Activated CD8-positive, alpha-beta memory T cell treated with anti-CD3 and anti-CD28 coated beads for 1 hour (primary cell): ENCODE data around the gene EMC1.
"Not testable (repeated sequence)": the region's sequence is repeated elsewhere in the genome, so short reads cannot be mapped to it uniquely, and the experiment has no call there.

Experiments
- DNase-seq, 2 donors: peaks; one replicate each; pipeline ENCODE4 v3.0.0-alpha.2; 2020; ENCODE audit warnings: low read depth in 1 of 2; ENCODE audit errors: extremely low read depth in 1 of 2

Gene EMC1

GRCh38 chr1:19220080-19220846, 31.1 kb downstream of the EMC1 start:
- no peak for DNase-seq

- DNase-seq = no peak
Observed at GRCh38 chr1:19219451-19219850, 31.9 kb downstream of the EMC1 start.

GRCh38 chr1:19216585-19216984, 34.7 kb downstream of the EMC1 start:
- not testable (repeated sequence) for DNase-seq

- no peak for DNase-seq
Observed at GRCh38 chr1:19213580-19213979, 37.7 kb downstream of the EMC1 start.

- no peak for DNase-seq
Observed at GRCh38 chr1:19212167-19212566, 39.2 kb downstream of the EMC1 start.

- no peak for DNase-seq
Observed at GRCh38 chr1:19210772-19211549, 40.4 kb downstream of the EMC1 start.

GRCh38 chr1:19209990-19210771, 41.1 kb downstream of the EMC1 start, which contains the start of gene UBR4:
UBR4 (minus strand) TSS chr1:19210266; CDS start chr1:19210248, 18 bp downstream.
- peak; percentile 89 to 96 for DNase-seq

- DNase-seq = no peak
Observed at GRCh38 chr1:19209439-19209989, 41.8 kb downstream of the EMC1 start.

- DNase-seq = no peak
Observed at GRCh38 chr1:19208710-19209438, 42.5 kb downstream of the EMC1 start.

- no peak for DNase-seq
Observed at GRCh38 chr1:19206947-19207346, 44.4 kb downstream of the EMC1 start.

GRCh38 chr1:19205845-19206244, 45.5 kb downstream of the EMC1 start:
- DNase-seq = no peak

- no peak for DNase-seq
Observed at GRCh38 chr1:19205403-19205802, 45.9 kb downstream of the EMC1 start.

GRCh38 chr1:19204446-19205266, 46.7 kb downstream of the EMC1 start:
- no peak for DNase-seq

- DNase-seq = no peak
Observed at GRCh38 chr1:19203440-19203839, 47.9 kb downstream of the EMC1 start.

- DNase-seq = no peak
Observed at GRCh38 chr1:19202396-19202795, 48.9 kb downstream of the EMC1 start.

- no peak for DNase-seq
Observed at GRCh38 chr1:19199969-19200604, 51.2 kb downstream of the EMC1 start.

- no peak for DNase-seq
Observed at GRCh38 chr1:19199329-19199968, 51.9 kb downstream of the EMC1 start.

- DNase-seq = no peak
Observed at GRCh38 chr1:19198820-19199219, 52.5 kb downstream of the EMC1 start.

GRCh38 chr1:19197845-19198244, 53.5 kb downstream of the EMC1 start:
- no peak for DNase-seq
